K562 (cell line): ENCODE results near the gene LRRIQ1. TPM values are rescaled to one million over a fixed set of nuclear protein-coding genes. Genes with fewer than 3 reads are reported as not detected.

ENCODE experiments used
- ATAC-seq: fragments of 200-7000 bp; cut with Tn5 transposase; 3 replicates; pipeline ENCODE4 v1.9.1; 2020; ENCODE audit warnings: moderate library complexity
- BruUV-seq: library from RNA; stranded (reverse); fragments of 400-500 nt; replicated peaks from 2 replicates; lab custom pipeline; 2021; lab: Mats Ljungman, UMichigan
- CTCF ChIA-PET: fragments of 300-600 bp; formaldehyde crosslinking; extraction: SDS; loops from one replicate; lab custom pipeline; 2021; ENCODE audit warnings: low intra/inter-chr PET ratio; lab: Yijun Ruan, JAX
- POLR2A ChIA-PET: fragments of 300-600, 350-650 bp; sonication (Branson Sonifier 250); formaldehyde crosslinking; extraction: SDS; loops from one replicate; lab custom pipeline; 2021; ENCODE audit warnings: antibody characterized with exemption, inconsistent platforms; lab: Yijun Ruan, JAX
- DNase-seq, 4 experiments: peaks; one replicate each; pipeline versions ENCODE4 v3.0.0 to v3.0.0-alpha.2; 2011 to 2018; ENCODE audit warnings: low spot score in 3 of 4, mixed read lengths in 3 of 4; ENCODE audit errors: extremely low read depth in 1 of 4
- FAIRE-seq: peaks from 2 replicates; lab custom pipeline; 2011; peaks lifted over from hg19 to GRCh38; lab: Jason Lieb, UNC
- H2AFZ ChIP-seq: 2 replicates; pipeline ENCODE4 v1.6.0; 2011; ENCODE audit warnings: low read depth, low read length, control low read depth, inconsistent platforms
- H3K27ac ChIP-seq: fragments of 200-600 bp; 3 replicates; pipeline ENCODE4 v1.8.0; 2011; ENCODE audit warnings: low read depth, mild to moderate bottlenecking, control low read depth, inconsistent platforms, low read length, moderate library complexity, mixed read lengths; ENCODE audit errors: extremely low read depth
- H3K27me3 ChIP-seq, 2 experiments: fragments of 300-600 bp in 1 of 2; 2 replicates in 1 of 2; 3 replicates in 1 of 2; pipeline versions ENCODE4 v1.6.0 to v1.8.0; 2011; ENCODE audit warnings: inconsistent platforms in 2 of 2, low read length in 2 of 2, mild to moderate bottlenecking in 1 of 2, mixed read lengths in 1 of 2, moderate library complexity in 1 of 2; ENCODE audit not compliant: control insufficient read depth in 2 of 2, insufficient read depth in 2 of 2
- H3K36me3 ChIP-seq: fragments of 300-600 bp; 3 replicates; pipeline ENCODE4 v1.8.0; 2011; ENCODE audit warnings: mild to moderate bottlenecking, low read length, inconsistent platforms; ENCODE audit not compliant: control insufficient read depth, insufficient read depth
- H3K4me1 ChIP-seq, 2 experiments: fragments of 200-600 bp in 1 of 2; replicated peaks in 1 of 2; 2 replicates in 1 of 2; 3 replicates in 1 of 2; pipeline versions ENCODE4 v1.5.1 to v1.8.0; 2011; ENCODE audit warnings: inconsistent platforms in 2 of 2, low read length in 2 of 2, mild to moderate bottlenecking in 1 of 2, mixed read lengths in 1 of 2, moderate library complexity in 1 of 2; ENCODE audit not compliant: control insufficient read depth in 2 of 2, insufficient read depth in 2 of 2
- H3K4me2 ChIP-seq: 2 replicates; pipeline ENCODE4 v1.6.1; 2011; ENCODE audit warnings: low read length, control low read depth, inconsistent platforms, mixed read lengths; ENCODE audit not compliant: insufficient read depth
- H3K4me3 ChIP-seq: fragments of 200-600 bp; sonication (generic), shearing (Covaris generic); 2 replicates; pipeline ENCODE4 v1.5.1; 2016; ENCODE audit warnings: control low read depth, inconsistent platforms
- H3K79me2 ChIP-seq: fragments of 200-600 bp; 3 replicates; pipeline ENCODE4 v1.8.0; 2011; ENCODE audit warnings: low read length, inconsistent platforms; ENCODE audit not compliant: control insufficient read depth, insufficient read depth
- H3K9ac ChIP-seq, 2 experiments: 2 replicates each; pipeline versions ENCODE4 v1.6.0 to v1.6.1; 2011; ENCODE audit warnings: low read depth in 2 of 2, low read length in 2 of 2, control low read depth in 1 of 2, inconsistent platforms in 1 of 2, mild to moderate bottlenecking in 1 of 2, mixed read lengths in 1 of 2; ENCODE audit not compliant: insufficient read depth in 1 of 2
- H3K9me1 ChIP-seq: one replicate; pipeline ENCODE4 v1.6.0; 2011; ENCODE audit warnings: inconsistent platforms, mild to moderate bottlenecking, low read length, moderate library complexity; ENCODE audit not compliant: control insufficient read depth, insufficient read depth
- H3K9me3 ChIP-seq: replicated peaks from 2 replicates; pipeline ENCODE4 v1.5.1; 2011; ENCODE audit warnings: low read depth, low read length, inconsistent platforms; ENCODE audit not compliant: control insufficient read depth, insufficient read depth
- H4K20me1 ChIP-seq: replicated peaks from 2 replicates; pipeline ENCODE4 v1.6.1; 2011; ENCODE audit warnings: low read length, inconsistent platforms, mixed read lengths; ENCODE audit not compliant: control insufficient read depth, insufficient read depth
- ARID1B ChIP-seq: fragments of 450-650 bp; IDR thresholded peaks from 2 replicates; pipeline ENCODE4 v1.6.1; 2016; ENCODE audit warnings: antibody characterized with exemption, mild to moderate bottlenecking, inconsistent platforms
- ARID4B ChIP-seq: sonication (generic); formaldehyde crosslinking; IDR thresholded peaks from 2 replicates; pipeline ENCODE4 v1.8.0; 2022; ENCODE audit warnings: mild to moderate bottlenecking, missing genetic modification reagents
- BMI1 ChIP-seq: fragments of 150-350 bp; IDR thresholded peaks from 2 replicates; pipeline ENCODE4 v1.6.1; 2014; ENCODE audit warnings: low read length
- CHD2 ChIP-seq: IDR thresholded peaks from 2 replicates; pipeline ENCODE4 v1.6.1; 2011; ENCODE audit warnings: low read depth, low read length
- MAFG ChIP-seq: fragments of 450-650 bp; conservative IDR thresholded peaks from 2 replicates; pipeline ENCODE4 v1.6.1; 2016; ENCODE audit warnings: missing genetic modification characterization, missing compliant biosample characterization
- NFATC3 ChIP-seq: fragments of 450-650 bp; IDR thresholded peaks from 2 replicates; pipeline ENCODE4 v1.6.1; 2017; ENCODE audit warnings: mild to moderate bottlenecking
- ZEB2 ChIP-seq: fragments of 450-650 bp; IDR thresholded peaks from 2 replicates; pipeline ENCODE4 v1.6.1; 2016
- WGBS: fragments of 100-300 bp; shearing (Covaris generic); methylation state at CpG from one replicate; pipeline ENCODE4 v1.1.6; 2016; ENCODE audit warnings: low coverage, mixed read lengths; ENCODE audit not compliant: insufficient coverage; ENCODE audit errors: missing lambda C conversion rate; 5-methylcytosine and 5-hydroxymethylcytosine counted together
- in situ Hi-C: fragments of 300-500 bp; cut with MboI; formaldehyde crosslinking; loops from 4 replicates; pipeline ENCODE4 v1.15.0; 2018; ENCODE audit warnings: inconsistent platforms, mixed read lengths
- intact Hi-C: fragments of 100-400 bp; cut with micrococcal nuclease; formaldehyde crosslinking; loops from 2 replicates; pipeline ENCODE4 v1.14.2; 2022
- polyA plus RNA-seq, 8 experiments: library from polyadenylated mRNA; depleted of rRNA in 4 of 8; stranded (reverse) in 5 of 8; unstranded in 3 of 8; fragments of >200 nt; fragmentation: Nextera tagmentation in 2 of 8; fragmentation: Illumina TruSeq in 1 of 8; extraction: Ambion mirVana in 2 of 8; extraction: Trizol in 1 of 8; gene quantifications; 2 replicates each; pipeline versions ENCODE4 v1.2.1 to v1.2.3, GENCODE V29; 2011 to 2014; ENCODE audit warnings: inconsistent platforms in 1 of 8, missing spikeins in 1 of 8
- total RNA-seq, 7 experiments: library from RNA; depleted of rRNA in 6 of 7; stranded (reverse); fragments of >200 nt in 6 of 7; fragmentation: Illumina TruSeq in 2 of 7; extraction: Trizol in 2 of 7; gene quantifications; 2 replicates each; pipeline versions ENCODE4 v1.2.1 to v1.2.3, GENCODE V29; 2011 to 2021; ENCODE audit warnings: low replicate concordance in 1 of 7

Gene LRRIQ1
- total and polyA plus RNA-seq, 9 of the 15 experiments (the other 6 are each of a cell fraction or from before 2014, with no cell fraction given), result not detected

- DNase-seq (no peak), FAIRE-seq (no peak), ATAC-seq (no peak)
- intact Hi-C loops (no loop called here), in situ Hi-C loops (no loop called here)
- H3K36me3 ChIP-seq, result no peaks in the 10 kb centered on the region
- no peak overlapping the region for H3K4me2 ChIP-seq
- no peaks in the 10 kb centered on the region for H3K9me1 ChIP-seq
- no peak for TF ChIP-seq CHD2
- no peak for TF ChIP-seq NFATC3
- no peak for TF ChIP-seq MAFG (tag)
- no peak for TF ChIP-seq BMI1
- TF ChIP-seq ARID4B (CRISPR knock-in tag), result no peak
- no peak for TF ChIP-seq ZEB2
- TF ChIP-seq ARID1B, result no peak
- no peaks in the 10 kb centered on the region for H4K20me1 ChIP-seq
- POLR2A ChIA-PET, result no interaction called here
- H3K27ac ChIP-seq, result no peak overlapping the region
- no TSS peak for BruUV-seq
- no peaks in the 10 kb centered on the region for H3K27me3 ChIP-seq
- H3K9ac ChIP-seq, result no peak overlapping the region
- no peaks in the 10 kb centered on the region for H3K79me2 ChIP-seq
- CTCF ChIA-PET, result no interaction called here
- H3K9me3 ChIP-seq, result no peaks in the 10 kb centered on the region
- H3K4me3 ChIP-seq, result no peak overlapping the region
- H2AFZ ChIP-seq, result no peak overlapping the region
- no peaks in the 10 kb centered on the region for H3K4me1 ChIP-seq
- WGBS, result 2% methylated on average over 3 of the region's 3 CpGs
These were observed 152.5 kb downstream of the LRRIQ1 start for GRCh38 chr12:85188619-85189018.
